Calu3 (cell line): ENCODE measurements around the gene ABCD3. TPM values are rescaled to one million over a fixed set of nuclear protein-coding genes. Genes with fewer than 3 reads are reported as not detected.
A peak's percentile ranks its signal among the peaks of the same experiment; 100 is the strongest.

ENCODE experiments used
- BruUV-seq: library from RNA; stranded (reverse); fragments of 400-500 nt; replicated peaks from 2 replicates; lab custom pipeline; 2021; lab: Mats Ljungman, UMichigan
- CTCF ChIA-PET: fragments of 300-600 bp; sonication (Branson Sonifier 250); formaldehyde crosslinking; loops from one replicate; lab custom pipeline; 2022; ENCODE audit warnings: antibody characterized with exemption; lab: Charles Lee
- DNase-seq: peaks from one replicate; pipeline ENCODE4 v3.0.0; 2022
- H3K27ac Mint-ChIP-seq: one replicate; pipeline ENCODE4 v1.8.0; 2022; ENCODE audit warnings: mixed read lengths; ENCODE audit not compliant: unreplicated experiment
- H3K27me3 Mint-ChIP-seq: one replicate; pipeline ENCODE4 v1.8.0; 2022; ENCODE audit warnings: mixed read lengths; ENCODE audit not compliant: unreplicated experiment
- H3K36me3 Mint-ChIP-seq: one replicate; pipeline ENCODE4 v1.8.0; 2022; ENCODE audit warnings: mild to moderate bottlenecking, moderate library complexity, mixed read lengths; ENCODE audit not compliant: insufficient read depth, unreplicated experiment
- H3K4me1 Mint-ChIP-seq: one replicate; pipeline ENCODE4 v1.8.0; 2022; ENCODE audit warnings: mild to moderate bottlenecking, low read depth, mixed read lengths; ENCODE audit not compliant: unreplicated experiment
- H3K4me3 Mint-ChIP-seq: one replicate; pipeline ENCODE4 v1.8.0; 2022; ENCODE audit warnings: mild to moderate bottlenecking, low read depth, moderate library complexity, mixed read lengths; ENCODE audit not compliant: unreplicated experiment
- H3K9me3 Mint-ChIP-seq: one replicate; pipeline ENCODE4 v1.8.0; 2022; ENCODE audit warnings: low read depth, mixed read lengths; ENCODE audit not compliant: unreplicated experiment
- intact Hi-C: fragments of 100-400 bp; cut with micrococcal nuclease; formaldehyde crosslinking; loops from one replicate; pipeline ENCODE4 v1.10.0; 2022; ENCODE audit not compliant: unreplicated experiment
- total RNA-seq: library from RNA; stranded (reverse); gene quantifications from 2 replicates; pipeline ENCODE4 v1.2.3, GENCODE V29; 2022
- TF ChIP-seq, protein P1 (sequence below): fragments of 200-600 bp; IDR thresholded peaks from one replicate; pipeline ENCODE4 v1.8.0; 2022; ENCODE audit warnings: antibody characterized with exemption; ENCODE audit not compliant: unreplicated experiment

ABCD3 gene
- total RNA-seq, 1 experiment from 2014 or later, result 59.3 TPM

DNA sequence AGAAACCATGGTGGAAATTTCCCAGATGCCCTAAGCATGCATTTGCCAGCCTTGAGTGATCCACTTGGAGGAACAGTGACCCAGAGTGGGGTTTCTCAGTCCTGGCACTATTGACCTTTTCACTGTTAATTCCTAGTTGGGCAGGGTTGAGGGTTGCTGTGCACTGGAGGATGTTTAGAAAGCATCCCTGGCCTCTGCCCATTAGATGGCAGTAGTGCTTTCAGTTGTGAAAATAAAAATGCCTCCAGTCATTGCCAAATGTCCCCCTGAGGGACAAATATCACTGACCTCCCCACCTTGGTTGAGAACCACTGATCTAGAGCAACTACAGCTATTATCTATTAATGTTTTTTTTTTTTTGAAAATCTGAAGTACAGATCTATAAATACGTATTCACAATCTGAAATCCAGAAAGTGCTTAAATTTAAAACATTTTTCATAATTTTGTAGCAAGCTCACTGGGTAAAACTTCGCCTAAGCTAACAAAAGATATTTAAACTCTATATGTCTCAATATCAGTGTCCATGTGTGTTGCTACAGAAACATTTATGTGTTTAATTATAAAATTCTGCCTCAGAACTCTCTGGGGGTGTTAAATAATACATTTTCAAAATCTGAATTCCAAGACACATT, 96.0 kb downstream of the ABCD3 start:
- intact Hi-C loops, result loop anchor here (1.0 to 5.0 kb wide), 2 partner anchors 292 to 528 kb away; no protein-coding TSS in a partner anchor
- no peak overlapping the region for H3K27ac Mint-ChIP-seq
- BruUV-seq, result no TSS peak

GRCh38 chr1:94515296-94515947, 97.2 kb downstream of the ABCD3 start:
- CTCF ChIA-PET, result interaction anchor here (0.5 kb wide), 1 partner anchor 15 kb away, joined by 3 read pairs; no protein-coding TSS in a partner anchor
- Mint-ChIP-seq H3K27me3 (no peaks in the 10 kb centered on the region), H3K27ac (no peak overlapping the region), H3K9me3 (no peaks in the 10 kb centered on the region), H3K36me3 (no peaks in the 10 kb centered on the region), H3K4me3 (no peak overlapping the region), H3K4me1 (peaks cover 5% of the 10 kb centered on the region)
- DNase-seq, result no peak
- TF ChIP-seq, protein P1, sequence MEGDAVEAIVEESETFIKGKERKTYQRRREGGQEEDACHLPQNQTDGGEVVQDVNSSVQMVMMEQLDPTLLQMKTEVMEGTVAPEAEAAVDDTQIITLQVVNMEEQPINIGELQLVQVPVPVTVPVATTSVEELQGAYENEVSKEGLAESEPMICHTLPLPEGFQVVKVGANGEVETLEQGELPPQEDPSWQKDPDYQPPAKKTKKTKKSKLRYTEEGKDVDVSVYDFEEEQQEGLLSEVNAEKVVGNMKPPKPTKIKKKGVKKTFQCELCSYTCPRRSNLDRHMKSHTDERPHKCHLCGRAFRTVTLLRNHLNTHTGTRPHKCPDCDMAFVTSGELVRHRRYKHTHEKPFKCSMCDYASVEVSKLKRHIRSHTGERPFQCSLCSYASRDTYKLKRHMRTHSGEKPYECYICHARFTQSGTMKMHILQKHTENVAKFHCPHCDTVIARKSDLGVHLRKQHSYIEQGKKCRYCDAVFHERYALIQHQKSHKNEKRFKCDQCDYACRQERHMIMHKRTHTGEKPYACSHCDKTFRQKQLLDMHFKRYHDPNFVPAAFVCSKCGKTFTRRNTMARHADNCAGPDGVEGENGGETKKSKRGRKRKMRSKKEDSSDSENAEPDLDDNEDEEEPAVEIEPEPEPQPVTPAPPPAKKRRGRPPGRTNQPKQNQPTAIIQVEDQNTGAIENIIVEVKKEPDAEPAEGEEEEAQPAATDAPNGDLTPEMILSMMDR, result no peak
- no TSS peak for BruUV-seq
- intact Hi-C loops, result no loop called here

More for the DNA sequence above, 96.0 kb downstream of the ABCD3 start:
- H3K4me3 Mint-ChIP-seq, result no peak overlapping the region
- CTCF ChIA-PET, result interaction anchor here (0.6 to 0.9 kb wide), 5 partner anchors 158 to 476 kb away, joined by 3 to 4 read pairs (median 3); no protein-coding TSS in a partner anchor
- no peaks in the 10 kb centered on the region for H3K9me3 Mint-ChIP-seq
- TF ChIP-seq, protein P1, result peak; percentile 63
- peaks cover 5% of the 10 kb centered on the region for H3K4me1 Mint-ChIP-seq
- no peaks in the 10 kb centered on the region for H3K36me3 Mint-ChIP-seq
- H3K27me3 Mint-ChIP-seq, result no peaks in the 10 kb centered on the region
- DNase-seq, result peak; percentile 45

DNA sequence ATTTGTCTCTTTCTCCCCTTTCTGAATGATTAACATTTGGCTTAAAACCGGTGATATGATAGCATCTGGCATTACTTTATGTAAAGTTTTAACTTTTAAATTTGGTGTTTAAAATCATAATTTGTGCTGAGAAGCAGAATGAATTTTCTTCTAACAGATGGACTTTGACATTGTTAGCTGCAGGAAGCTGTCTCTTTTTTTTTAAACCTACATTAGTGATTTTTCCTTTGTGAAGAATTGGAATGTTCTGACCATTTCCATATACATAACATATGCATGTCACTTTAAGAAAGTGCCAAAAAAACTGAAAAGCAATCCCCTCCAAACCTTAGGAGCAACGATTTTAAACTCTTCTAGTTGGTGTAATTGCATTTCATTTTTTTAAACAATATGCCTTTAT, 101.2 kb downstream of the ABCD3 start:
- H3K36me3 Mint-ChIP-seq, result peaks cover 2% of the 10 kb centered on the region
- no peak for DNase-seq
- peaks cover 8% of the 10 kb centered on the region for H3K4me1 Mint-ChIP-seq
- CTCF ChIA-PET, result no interaction called here
- intact Hi-C loops, result no loop called here
- H3K27me3 Mint-ChIP-seq, result no peaks in the 10 kb centered on the region
- no peak overlapping the region for H3K4me3 Mint-ChIP-seq
- H3K9me3 Mint-ChIP-seq, result no peaks in the 10 kb centered on the region
- TF ChIP-seq, protein P1, result no peak
- no TSS peak for BruUV-seq
- H3K27ac Mint-ChIP-seq, result no peak overlapping the region

DNA sequence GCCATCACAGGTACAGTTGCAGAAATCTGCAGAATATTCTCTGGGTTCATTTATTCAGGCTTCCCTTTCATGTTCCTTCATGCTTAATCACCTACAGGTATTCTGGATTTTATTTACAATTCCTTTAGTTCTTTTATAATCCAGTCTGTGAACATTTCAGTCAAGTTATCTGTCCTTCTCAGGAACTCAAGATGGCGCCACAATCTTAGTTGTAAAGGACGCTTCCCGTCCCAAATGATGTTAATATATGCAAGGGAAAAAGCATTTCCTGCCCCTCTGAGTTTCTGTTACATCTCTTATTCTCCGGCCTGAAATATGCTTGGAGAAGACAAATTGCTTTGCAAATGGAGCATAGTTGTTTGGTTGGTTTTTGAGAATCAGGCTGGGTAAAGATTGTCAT, 104.1 kb downstream of the ABCD3 start:
- no TSS peak for BruUV-seq
- CTCF ChIA-PET, result interaction anchor here (1.0 kb wide), 1 partner anchor 280 kb away, joined by 4 read pairs; no protein-coding TSS in a partner anchor
- Mint-ChIP-seq H3K4me3 (no peak overlapping the region), H3K9me3 (no peaks in the 10 kb centered on the region), H3K27me3 (no peaks in the 10 kb centered on the region), H3K36me3 (peaks cover 25% of the 10 kb centered on the region), H3K4me1 (peaks cover 30% of the 10 kb centered on the region), H3K27ac (no peak overlapping the region)
- intact Hi-C loops, result loop anchor here (1.0 kb wide), 1 partner anchor 280 kb away; no protein-coding TSS in a partner anchor
- peak; percentile 17 for DNase-seq
- TF ChIP-seq, protein P1, result no peak
